Pancreas (tissue), 10 donors: ENCODE measurements around the gene RMND5A. TPM values are rescaled to one million over a fixed set of nuclear protein-coding genes. Genes with fewer than 3 reads are reported as not detected.

Experiments
- ATAC-seq, 4 donors: fragments of 200-7000 bp; cut with Tn5 transposase; one replicate each; pipeline versions ENCODE4 v1.8.0 to v1.9.1; 2020; ENCODE audit warnings: mild to moderate bottlenecking in 4 of 4, moderate library complexity in 4 of 4
- DNase-seq, 6 donors: peaks; one replicate each; pipeline ENCODE4 v3.0.0-alpha.2; 2020
- FAIRE-seq: peaks from 2 replicates; lab custom pipeline; 2012; peaks lifted over from hg19 to GRCh38; lab: Jason Lieb, UNC
- H3K27ac ChIP-seq, 4 donors: fragments of 200-600 bp; sonication (generic); 1 replicate in 3 of 4; 2 replicates in 1 of 4; pipeline versions ENCODE4 v1.5.0 to v1.8.0; 2020
- H3K27me3 ChIP-seq, 4 donors: fragments of 200-600 bp; one replicate each; pipeline ENCODE4 v1.8.0; 2021
- H3K36me3 ChIP-seq, 3 donors: fragments of 200-600 bp; sonication (generic) in 1 of 3; one replicate each; pipeline versions ENCODE4 v1.5.0 to v1.8.0; 2020 to 2021
- H3K4me1 ChIP-seq, 3 donors: fragments of 200-600 bp; one replicate each; pipeline ENCODE4 v1.8.0; 2021
- H3K4me3 ChIP-seq, 4 donors: fragments of 200-600 bp; sonication (generic) in 2 of 4; one replicate each; pipeline versions ENCODE4 v1.5.0 to v1.8.0; 2020 to 2021
- H3K9me3 ChIP-seq, 4 donors: fragments of 200-600 bp; one replicate each; pipeline ENCODE4 v1.8.0; 2021
- CTCF ChIP-seq, 4 donors: fragments of 200-600 bp; sonication (generic) in 3 of 4; IDR thresholded peaks; one replicate each; pipeline versions ENCODE4 v1.5.0 to v1.8.0; 2021; ENCODE audit warnings: antibody characterized with exemption in 4 of 4
- WGBS, 2 donors: extraction: QIAGEN DNeasy Blood & Tissue Kit; methylation state at CpG; one replicate each; pipeline ENCODE4 v1.1.7; 2013; 5-methylcytosine and 5-hydroxymethylcytosine counted together
- intact Hi-C, 3 donors: fragments of 100-400 bp; cut with DNase I; formaldehyde crosslinking; loops; one replicate each; pipeline versions ENCODE4 v1.11.1 to v1.14.2; 2022
- polyA plus RNA-seq, 2 donors: library from polyadenylated mRNA; stranded (reverse); fragments of 200-250 nt; gene quantifications; one replicate each; pipeline ENCODE4 v1.2.3, GENCODE V29; 2013
- total RNA-seq, 6 donors: library from RNA; stranded (reverse); fragmentation: NEBNext Ultra II Directional in 4 of 6; extraction: Animal tissue kit (Norgen Biotek cat#: 25700) in 4 of 6; gene quantifications; one replicate each; pipeline versions ENCODE4 v1.2.1 to v1.2.4, GENCODE V29; 2021 to 2023
- donor health status: healthy with polysubstance abuse.
- donor health status: DM: no; HTN: no; CAD: no; lungs with moderate emphysema.
- donor health status: DM: no; HTN: no; CAD: no.
- donor health status: control.
- donor health status: control.
- donor health status: Bipolar disorder and iron deficiency.
- donor health status: DM: yes; HTN: yes; CAD: no.
- donor health status: DM: no; HTN: no; CAD: no.
- donor health status: DM: no; HTN: no; CAD: no.
- donor health status: DM: yes; HTN: yes; CAD: no.

RMND5A gene
- total and polyA plus RNA-seq, 8 donors = 5.1 to 19.4 (median 13.1) TPM

DNA sequence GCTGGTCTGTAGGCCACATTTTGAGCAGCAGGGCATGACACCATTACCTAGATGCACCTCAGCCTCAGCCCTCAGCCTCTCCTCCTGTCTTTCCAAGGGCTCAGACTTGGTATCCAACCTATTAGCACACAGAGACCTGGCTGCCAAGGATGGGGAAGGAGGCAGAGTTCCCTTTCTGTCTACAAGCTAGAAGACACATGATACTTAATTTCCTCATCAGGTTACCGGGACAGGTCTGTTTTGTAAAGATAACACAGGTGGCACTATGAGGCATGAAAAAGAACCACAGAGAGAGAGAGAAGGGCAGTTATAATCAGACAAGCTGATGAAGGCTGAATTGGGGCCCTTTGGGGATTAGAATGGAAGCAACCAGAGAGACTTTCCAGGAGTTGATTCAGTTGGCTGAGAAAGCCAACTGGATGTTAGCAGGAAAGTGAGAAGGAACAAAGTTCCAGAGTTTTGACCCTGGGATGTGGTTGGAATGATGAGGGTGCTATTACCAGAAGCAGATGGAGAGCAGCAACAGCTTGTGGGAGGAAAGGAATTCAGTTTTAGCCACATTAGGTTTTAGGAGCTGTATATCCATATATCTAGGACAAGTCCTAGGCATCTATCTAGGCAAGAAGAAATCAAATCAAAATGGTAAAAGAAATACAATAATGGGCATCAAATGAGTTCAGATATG, 46.0 kb upstream of the RMND5A start:
- Histone ChIP-seq H3K9me3 (no peaks in the 10 kb centered on the region), H3K4me1 (peaks cover 8 to 9% (median 9%) of the 10 kb centered on the region in 3 donors), H3K27ac (no peak overlapping the region), H3K36me3 (no peaks in the 10 kb centered on the region), H3K27me3 (no peaks in the 10 kb centered on the region), H3K4me3 (no peak overlapping the region)
- TF ChIP-seq CTCF (IDR thresholded peaks at IDR 0.05) = no peak
- WGBS, 2 donors = 76 to 81% methylated on average over 1 of the region's 1 CpG
- ATAC-seq = no peak
- FAIRE-seq = no peak
- no peak for DNase-seq
- intact Hi-C loops = no loop called here

- DNase-seq (no peak), ATAC-seq (no peak), FAIRE-seq (peak; percentile 60)
- no peaks in the 10 kb centered on the region for H3K36me3 ChIP-seq
- H3K4me3 ChIP-seq = no peak overlapping the region
- 86 to 90% methylated on average over 2 of the region's 2 CpGs for WGBS, 2 donors
- peaks cover 8 to 9% (median 9%) of the 10 kb centered on the region in 3 donors for H3K4me1 ChIP-seq
- H3K27me3 ChIP-seq = no peaks in the 10 kb centered on the region
- TF ChIP-seq CTCF (IDR thresholded peaks at IDR 0.05) = no peak
- H3K27ac ChIP-seq = no peak overlapping the region
- H3K9me3 ChIP-seq = no peaks in the 10 kb centered on the region
- intact Hi-C loops = no loop called here
Observed at GRCh38 chr2:86675104-86675503, 45.0 kb upstream of the RMND5A start.

GRCh38 chr2:86675511-86676015, 44.5 kb upstream of the RMND5A start:
- H3K9me3 ChIP-seq = no peaks in the 10 kb centered on the region
- H3K4me3 ChIP-seq = no peak overlapping the region
- TF ChIP-seq CTCF (IDR thresholded peaks at IDR 0.05) = peak in 3 of 4 donors; percentile 9 to 43 (median 29)
- intact Hi-C loops = no loop called here
- H3K27me3 ChIP-seq = no peaks in the 10 kb centered on the region
- DNase-seq (peak in 3 of 6 donors; percentile 33 to 45 (median 33)), ATAC-seq (peak; percentile 65 to 89 (median 84)), FAIRE-seq (no peak)
- H3K4me1 ChIP-seq = peaks cover 7 to 9% (median 9%) of the 10 kb centered on the region in 3 donors
- 28 to 32% methylated on average over 3 of the region's 3 CpGs for WGBS, 2 donors
- no peaks in the 10 kb centered on the region for H3K36me3 ChIP-seq
- no peak overlapping the region for H3K27ac ChIP-seq

- Histone ChIP-seq H3K36me3 (no peaks in the 10 kb centered on the region), H3K27ac (no peak overlapping the region), H3K4me1 (no peaks in the 10 kb centered on the region), H3K27me3 (no peaks in the 10 kb centered on the region), H3K9me3 (no peaks in the 10 kb centered on the region), H3K4me3 (no peak overlapping the region)
- ATAC-seq (no peak), FAIRE-seq (no peak), DNase-seq (no peak)
- intact Hi-C loops = no loop called here
- TF ChIP-seq CTCF (IDR thresholded peaks at IDR 0.05) = no peak
Observed at GRCh38 chr2:86677816-86678215, 42.3 kb upstream of the RMND5A start.

- Histone ChIP-seq H3K4me1 (no peaks in the 10 kb centered on the region), H3K4me3 (no peak overlapping the region), H3K27me3 (no peaks in the 10 kb centered on the region), H3K36me3 (no peaks in the 10 kb centered on the region), H3K9me3 (no peaks in the 10 kb centered on the region), H3K27ac (no peak overlapping the region)
- ATAC-seq = no peak
- no peak for DNase-seq
- FAIRE-seq = no peak
- intact Hi-C loops = no loop called here
- TF ChIP-seq CTCF (IDR thresholded peaks at IDR 0.05) = no peak
Observed at GRCh38 chr2:86679036-86679435, 41.1 kb upstream of the RMND5A start.
